ENCODE measurements around the gene GPC6.

Gene GPC6

GRCh38 chr13:93819331-93819890, 592.8 kb downstream of the GPC6 start:
- H3K4me3 Mint-ChIP-seq = no peak overlapping the region
- no peaks in the 10 kb centered on the region for H3K9me3 Mint-ChIP-seq
- H3K4me1 Mint-ChIP-seq = no peaks in the 10 kb centered on the region
- H3K27me3 Mint-ChIP-seq = peaks cover 3% of the 10 kb centered on the region
- DNase-seq (no peak), ATAC-seq (no peak)
- no peak overlapping the region for H3K27ac Mint-ChIP-seq

- no peaks in the 10 kb centered on the region for H3K9me3 Mint-ChIP-seq
Observed at GRCh38 chr13:93824286-93824685, 597.7 kb downstream of the GPC6 start.

GRCh38 chr13:93834051-93834450, 607.4 kb downstream of the GPC6 start:
- DNase-seq = no peak
- ATAC-seq = no peak
- Mint-ChIP-seq H3K9me3 (no peaks in the 10 kb centered on the region), H3K27ac (no peak overlapping the region), H3K4me3 (no peak overlapping the region), H3K27me3 (peaks cover 16% of the 10 kb centered on the region), H3K4me1 (no peaks in the 10 kb centered on the region)

More at GRCh38 chr13:93824286-93824685, 597.7 kb downstream of the GPC6 start:
- Mint-ChIP-seq H3K4me3 (no peak overlapping the region), H3K27ac (no peak overlapping the region), H3K4me1 (no peaks in the 10 kb centered on the region), H3K27me3 (peaks cover 22% of the 10 kb centered on the region)
- ATAC-seq (no peak), DNase-seq (no peak)

DNA sequence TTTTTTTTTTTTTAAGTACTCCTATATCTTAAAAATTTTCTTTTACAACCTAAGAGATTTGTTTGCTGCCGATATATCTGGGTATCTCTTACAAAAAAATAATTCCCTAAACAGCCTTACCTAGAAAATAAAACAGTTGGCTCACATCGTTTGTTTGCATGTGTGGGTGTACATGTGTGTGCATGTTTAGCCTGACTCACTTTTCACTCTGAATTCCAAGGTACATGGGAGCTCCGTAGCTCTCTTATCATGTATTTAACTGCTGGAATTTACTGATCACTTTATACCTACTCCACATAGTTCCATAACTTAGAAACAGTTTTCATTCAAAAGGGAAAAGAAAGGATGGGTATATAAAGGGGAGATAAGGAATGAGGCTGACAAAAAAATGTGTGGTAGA, 616.5 kb downstream of the GPC6 start:
- Mint-ChIP-seq H3K9me3 (peaks cover 0 to 7% of the 10 kb centered on the region in 2 donors), H3K27ac (no peak overlapping the region), H3K27me3 (peaks cover 18% of the 10 kb centered on the region), H3K4me3 (no peak overlapping the region), H3K4me1 (no peaks in the 10 kb centered on the region)
- ATAC-seq = no peak
- no peak for DNase-seq

- H3K27ac Mint-ChIP-seq = no peak overlapping the region
- peak; percentile 46 for ATAC-seq
- peaks cover 0 to 7% of the 10 kb centered on the region in 2 donors for H3K9me3 Mint-ChIP-seq
- no peaks in the 10 kb centered on the region for H3K27me3 Mint-ChIP-seq
- H3K4me3 Mint-ChIP-seq = no peak overlapping the region
- DNase-seq = no peak
- no peaks in the 10 kb centered on the region for H3K4me1 Mint-ChIP-seq
Observed at GRCh38 chr13:93847162-93847561, 620.6 kb downstream of the GPC6 start.

DNA sequence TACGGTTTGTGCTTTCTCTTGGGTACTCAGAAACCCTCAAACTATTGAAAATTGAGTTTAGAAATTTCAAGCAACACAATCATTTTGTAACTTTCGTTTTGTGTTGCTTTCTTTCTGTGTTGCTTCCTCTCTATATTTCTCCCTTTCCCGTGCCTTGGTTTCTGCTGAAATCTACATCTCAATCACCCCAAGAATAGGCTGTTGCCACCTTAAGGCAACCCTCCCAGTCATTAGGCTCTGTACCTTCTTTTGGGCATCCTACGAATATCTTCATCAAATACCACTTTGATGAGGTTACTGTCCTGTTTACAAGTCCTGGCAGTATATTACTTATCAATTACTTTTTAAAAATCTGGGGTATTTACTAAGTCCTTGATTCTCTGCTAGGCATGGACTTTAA, 621.6 kb downstream of the GPC6 start:
- DNase-seq (no peak), ATAC-seq (no peak)
- H3K4me3 Mint-ChIP-seq = no peak overlapping the region
- no peaks in the 10 kb centered on the region for H3K4me1 Mint-ChIP-seq
- H3K27ac Mint-ChIP-seq = no peak overlapping the region
- H3K9me3 Mint-ChIP-seq = peaks cover 0 to 7% of the 10 kb centered on the region in 2 donors
- no peaks in the 10 kb centered on the region for H3K27me3 Mint-ChIP-seq

- ATAC-seq = no peak
- DNase-seq = no peak
- H3K27me3 Mint-ChIP-seq = peaks cover 12% of the 10 kb centered on the region
- no peak overlapping the region for H3K4me3 Mint-ChIP-seq
- no peak overlapping the region for H3K27ac Mint-ChIP-seq
- no peaks in the 10 kb centered on the region for H3K4me1 Mint-ChIP-seq
- peaks cover 0 to 7% of the 10 kb centered on the region in 2 donors for H3K9me3 Mint-ChIP-seq
Observed at GRCh38 chr13:93851236-93851635, 624.6 kb downstream of the GPC6 start.

GRCh38 chr13:93853912-93854311, 627.3 kb downstream of the GPC6 start:
- DNase-seq = no peak
- Mint-ChIP-seq H3K27me3 (peaks cover 12% of the 10 kb centered on the region), H3K4me1 (no peaks in the 10 kb centered on the region), H3K9me3 (no peaks in the 10 kb centered on the region), H3K27ac (no peak overlapping the region), H3K4me3 (no peak overlapping the region)
- no peak for ATAC-seq

GRCh38 chr13:93857126-93857525, 630.5 kb downstream of the GPC6 start:
- DNase-seq (no peak), ATAC-seq (no peak)
- Mint-ChIP-seq H3K27ac (no peak overlapping the region), H3K27me3 (peaks cover 16% of the 10 kb centered on the region), H3K4me1 (no peaks in the 10 kb centered on the region), H3K9me3 (no peaks in the 10 kb centered on the region), H3K4me3 (no peak overlapping the region)

- peaks cover 16% of the 10 kb centered on the region for H3K27me3 Mint-ChIP-seq
- no peak for ATAC-seq
- no peak overlapping the region for H3K27ac Mint-ChIP-seq
- H3K4me3 Mint-ChIP-seq = no peak overlapping the region
- no peak for DNase-seq
- no peaks in the 10 kb centered on the region for H3K4me1 Mint-ChIP-seq
- no peaks in the 10 kb centered on the region for H3K9me3 Mint-ChIP-seq
Observed at GRCh38 chr13:93859716-93860115, 633.1 kb downstream of the GPC6 start.

GRCh38 chr13:93861818-93862217, 635.2 kb downstream of the GPC6 start:
- DNase-seq = no peak

GRCh38 chr13:93862259-93862658, 635.7 kb downstream of the GPC6 start:
- H3K27me3 Mint-ChIP-seq = peaks cover 5% of the 10 kb centered on the region
- no peak overlapping the region for H3K4me3 Mint-ChIP-seq
- H3K9me3 Mint-ChIP-seq = no peaks in the 10 kb centered on the region
- H3K27ac Mint-ChIP-seq = no peak overlapping the region
- no peaks in the 10 kb centered on the region for H3K4me1 Mint-ChIP-seq
- ATAC-seq (no peak), DNase-seq (no peak)

More at GRCh38 chr13:93861818-93862217, 635.2 kb downstream of the GPC6 start:
- Mint-ChIP-seq H3K27me3 (peaks cover 5% of the 10 kb centered on the region), H3K4me1 (no peaks in the 10 kb centered on the region), H3K4me3 (no peak overlapping the region), H3K9me3 (no peaks in the 10 kb centered on the region), H3K27ac (no peak overlapping the region)
- ATAC-seq = no peak

DNA sequence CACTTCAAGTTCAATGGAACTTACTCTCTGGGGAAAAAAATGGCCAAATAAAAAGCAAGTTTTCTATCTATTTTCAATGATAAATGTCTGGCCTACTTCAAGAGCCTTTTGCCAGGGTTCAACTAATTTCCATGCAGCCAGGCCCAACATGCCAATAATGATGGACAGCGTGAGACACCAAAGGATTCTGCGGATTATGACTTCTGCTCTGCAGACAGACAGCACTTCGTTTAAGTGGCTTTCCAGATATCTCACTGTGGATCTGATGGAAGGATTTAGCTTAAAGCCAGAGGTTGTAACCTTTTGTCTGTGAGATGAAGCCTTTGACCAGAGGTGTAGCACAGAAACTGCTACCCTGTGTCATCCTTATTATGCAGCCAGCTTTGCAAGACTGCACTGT, 638.6 kb downstream of the GPC6 start:
- no peak for ATAC-seq
- no peak for DNase-seq
- no peak overlapping the region for H3K27ac Mint-ChIP-seq
- H3K4me1 Mint-ChIP-seq = no peaks in the 10 kb centered on the region
- H3K27me3 Mint-ChIP-seq = peaks cover 5% of the 10 kb centered on the region
- no peaks in the 10 kb centered on the region for H3K9me3 Mint-ChIP-seq
- no peak overlapping the region for H3K4me3 Mint-ChIP-seq

GRCh38 chr13:93867481-93867880, 640.9 kb downstream of the GPC6 start:
- Mint-ChIP-seq H3K27ac (no peak overlapping the region), H3K4me1 (no peaks in the 10 kb centered on the region), H3K4me3 (no peak overlapping the region), H3K9me3 (no peaks in the 10 kb centered on the region), H3K27me3 (no peaks in the 10 kb centered on the region)
- DNase-seq (no peak), ATAC-seq (no peak)

DNA sequence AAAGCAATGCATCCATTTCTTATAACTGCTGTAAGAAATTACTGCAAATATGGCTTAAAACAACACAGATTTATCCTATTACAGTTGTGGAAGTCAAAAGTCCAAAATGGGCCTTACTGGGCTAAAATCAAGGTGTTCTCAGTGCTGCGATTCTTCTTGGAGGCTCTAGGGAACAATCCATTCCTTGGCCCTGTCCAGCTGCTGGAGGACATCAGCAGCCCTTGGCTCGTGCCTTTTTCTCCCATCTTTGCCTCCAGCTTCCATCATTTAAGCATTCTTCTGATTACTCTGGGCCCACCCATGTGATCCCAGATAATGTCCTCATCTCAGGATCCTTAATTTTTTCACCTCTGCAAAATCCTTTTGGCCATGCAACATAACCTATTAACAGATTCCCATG, 645.8 kb downstream of the GPC6 start:
- ATAC-seq (no peak), DNase-seq (no peak)
- H3K4me3 Mint-ChIP-seq = no peak overlapping the region
- no peaks in the 10 kb centered on the region for H3K27me3 Mint-ChIP-seq
- no peaks in the 10 kb centered on the region for H3K9me3 Mint-ChIP-seq
- H3K27ac Mint-ChIP-seq = no peak overlapping the region
- H3K4me1 Mint-ChIP-seq = no peaks in the 10 kb centered on the region

- Mint-ChIP-seq H3K4me1 (no peaks in the 10 kb centered on the region), H3K4me3 (no peak overlapping the region), H3K27me3 (no peaks in the 10 kb centered on the region), H3K9me3 (no peaks in the 10 kb centered on the region), H3K27ac (no peak overlapping the region)
- ATAC-seq (no peak), DNase-seq (no peak)
Observed at GRCh38 chr13:93872786-93873347, 646.3 kb downstream of the GPC6 start.

GRCh38 chr13:93875547-93875946, 648.9 kb downstream of the GPC6 start:
- Mint-ChIP-seq H3K4me1 (no peaks in the 10 kb centered on the region), H3K27me3 (no peaks in the 10 kb centered on the region), H3K9me3 (no peaks in the 10 kb centered on the region), H3K27ac (no peak overlapping the region), H3K4me3 (no peak overlapping the region)
- ATAC-seq = no peak
- DNase-seq = no peak

Data from stimulated activated naive CD8-positive, alpha-beta T cell treated with anti-CD3 and anti-CD28 coated beads, Interleukin-15, amount 100 ng/mL, for 72 hours (primary cell).